Measurements from ENCODE around the gene SNTG2. TPM values are rescaled to one million over a fixed set of nuclear protein-coding genes. Genes with fewer than 3 reads are reported as not detected.

The SNTG2 gene
- total RNA-seq (1 to 10 TPM in 5 of 9 donors, under 1 TPM in 4; 0.58 to 3.2 (median 1.1) TPM), polyA plus RNA-seq (under 1 TPM; 0.19 to 0.65 TPM)
- long read RNA-seq, donor 1, partial matches to known transcripts, result 0 of 2 reads
- long read RNA-seq, donor 1, other reads (novel, unspliced or antisense), result 1 of 2 reads
- long read RNA-seq, donor 2, result 0 reads
- long read RNA-seq, donor 3, partial matches to known transcripts, result 0 of 1 reads
- long read RNA-seq, donor 3, other reads (novel, unspliced or antisense), result 1 of 1 reads

DNA sequence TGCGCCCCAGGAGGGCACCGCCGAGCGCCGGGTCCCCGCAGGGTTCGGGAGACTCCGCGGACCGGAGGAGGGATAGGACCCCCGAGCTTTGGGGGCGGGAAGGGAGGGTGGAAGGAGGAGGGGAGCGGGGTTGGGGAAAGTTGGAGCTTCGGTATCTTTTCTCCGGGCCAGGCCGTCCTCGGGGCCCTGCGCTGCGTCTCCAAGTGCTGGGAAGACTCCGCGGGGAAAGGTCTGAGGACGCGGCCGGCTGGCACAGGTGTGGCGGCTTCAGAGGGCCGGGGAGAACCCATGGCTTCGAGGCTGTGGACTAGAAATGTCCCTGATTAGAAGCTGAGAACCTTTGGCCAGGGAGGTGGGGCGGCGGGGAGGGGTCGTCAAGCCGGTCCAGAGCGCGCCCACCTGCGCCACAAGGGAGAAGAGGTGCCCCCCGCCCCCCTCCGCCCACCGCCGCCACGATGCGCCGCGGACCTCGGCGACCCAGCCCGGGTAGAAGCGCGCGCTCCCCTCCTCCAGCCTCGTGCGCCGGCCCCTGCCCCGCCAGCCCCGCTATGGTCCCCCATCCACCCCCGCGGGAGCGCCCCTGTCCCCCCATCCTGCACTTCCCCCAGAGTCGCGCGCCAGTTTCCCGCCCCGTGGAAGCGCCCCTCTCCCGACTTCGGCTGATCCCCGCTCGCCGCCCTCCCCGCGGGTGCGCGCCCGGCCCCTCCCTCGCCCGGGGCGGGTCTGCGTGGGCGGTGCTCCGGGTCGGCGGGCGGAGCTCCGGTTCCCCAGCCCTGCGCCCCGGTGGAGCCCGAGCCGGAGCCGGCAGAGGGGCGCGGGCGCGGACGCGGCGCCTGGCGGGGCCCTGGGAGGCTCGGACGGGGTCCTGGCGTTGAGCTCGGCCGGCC is at the start of gene SNTG2:
SNTG2 (plus strand) TSS at position 770 of the 887 bp plus-strand sequence. CDS start 148 bp downstream, outside the sequence.
- Histone ChIP-seq H3K4me3 (peak within 1 kb of the TSS; percentile 34 to 71 (median 56)), H3K4me1 (peaks cover 0 to 21% (median 9%) of the 10 kb centered on the region in 12 donors), H3K27ac (no peak within 1 kb of the TSS), H3K9me3 (peaks cover 0 to 1% (median 0%) of the 10 kb centered on the region in 12 donors), H3K27me3 (peaks cover 20 to 88% (median 53%) of the 10 kb centered on the region in 9 donors), H3K36me3 (no peaks in the 10 kb centered on the region)
- DNase-seq, result peak in 3 of 5 donors; percentile 37 to 40 (median 40)
- TF ChIP-seq, protein P1, sequence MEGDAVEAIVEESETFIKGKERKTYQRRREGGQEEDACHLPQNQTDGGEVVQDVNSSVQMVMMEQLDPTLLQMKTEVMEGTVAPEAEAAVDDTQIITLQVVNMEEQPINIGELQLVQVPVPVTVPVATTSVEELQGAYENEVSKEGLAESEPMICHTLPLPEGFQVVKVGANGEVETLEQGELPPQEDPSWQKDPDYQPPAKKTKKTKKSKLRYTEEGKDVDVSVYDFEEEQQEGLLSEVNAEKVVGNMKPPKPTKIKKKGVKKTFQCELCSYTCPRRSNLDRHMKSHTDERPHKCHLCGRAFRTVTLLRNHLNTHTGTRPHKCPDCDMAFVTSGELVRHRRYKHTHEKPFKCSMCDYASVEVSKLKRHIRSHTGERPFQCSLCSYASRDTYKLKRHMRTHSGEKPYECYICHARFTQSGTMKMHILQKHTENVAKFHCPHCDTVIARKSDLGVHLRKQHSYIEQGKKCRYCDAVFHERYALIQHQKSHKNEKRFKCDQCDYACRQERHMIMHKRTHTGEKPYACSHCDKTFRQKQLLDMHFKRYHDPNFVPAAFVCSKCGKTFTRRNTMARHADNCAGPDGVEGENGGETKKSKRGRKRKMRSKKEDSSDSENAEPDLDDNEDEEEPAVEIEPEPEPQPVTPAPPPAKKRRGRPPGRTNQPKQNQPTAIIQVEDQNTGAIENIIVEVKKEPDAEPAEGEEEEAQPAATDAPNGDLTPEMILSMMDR (IDR thresholded peaks at IDR 0.05), result no peak
- peak in 1 of 2 donors; percentile 17 for TF ChIP-seq POLR2A (IDR thresholded peaks at IDR 0.05)
- 0 to 2% (median 1%) methylated on average over 12 to 100 of the region's 100 CpGs for WGBS, 4 donors
- ATAC-seq, result peak in 3 of 4 donors; percentile 80 to 89 (median 87)
- intact Hi-C loops (cut with DNase I), result loop anchor here in 7 of 10 donors (5.0 to 10.0 kb wide), 5 partner anchors 192 to 874 kb away; no protein-coding TSS in a partner anchor

- intact Hi-C loops (cut with DNase I), result no loop called here
- no peak overlapping the region for H3K27ac ChIP-seq
- H3K9me3 ChIP-seq, result peaks cover 0 to 10% (median 0%) of the 10 kb centered on the region in 12 donors
- no peaks in the 10 kb centered on the region for H3K4me1 ChIP-seq
- no peak overlapping the region for H3K4me3 ChIP-seq
- peaks cover 0 to 25% (median 7%) of the 10 kb centered on the region in 9 donors for H3K27me3 ChIP-seq
- no peaks in the 10 kb centered on the region for H3K36me3 ChIP-seq
- DNase-seq (no peak), ATAC-seq (no peak)
- WGBS, 4 donors, result 60 to 69% (median 61%) methylated on average over 1 of the region's 1 CpG
- TF ChIP-seq, protein P1 (IDR thresholded peaks at IDR 0.05), result no peak
- TF ChIP-seq POLR2A (IDR thresholded peaks at IDR 0.05), result no peak
Measured at GRCh38 chr2:902584-902983, 48.1 kb upstream of the SNTG2 start.

DNA sequence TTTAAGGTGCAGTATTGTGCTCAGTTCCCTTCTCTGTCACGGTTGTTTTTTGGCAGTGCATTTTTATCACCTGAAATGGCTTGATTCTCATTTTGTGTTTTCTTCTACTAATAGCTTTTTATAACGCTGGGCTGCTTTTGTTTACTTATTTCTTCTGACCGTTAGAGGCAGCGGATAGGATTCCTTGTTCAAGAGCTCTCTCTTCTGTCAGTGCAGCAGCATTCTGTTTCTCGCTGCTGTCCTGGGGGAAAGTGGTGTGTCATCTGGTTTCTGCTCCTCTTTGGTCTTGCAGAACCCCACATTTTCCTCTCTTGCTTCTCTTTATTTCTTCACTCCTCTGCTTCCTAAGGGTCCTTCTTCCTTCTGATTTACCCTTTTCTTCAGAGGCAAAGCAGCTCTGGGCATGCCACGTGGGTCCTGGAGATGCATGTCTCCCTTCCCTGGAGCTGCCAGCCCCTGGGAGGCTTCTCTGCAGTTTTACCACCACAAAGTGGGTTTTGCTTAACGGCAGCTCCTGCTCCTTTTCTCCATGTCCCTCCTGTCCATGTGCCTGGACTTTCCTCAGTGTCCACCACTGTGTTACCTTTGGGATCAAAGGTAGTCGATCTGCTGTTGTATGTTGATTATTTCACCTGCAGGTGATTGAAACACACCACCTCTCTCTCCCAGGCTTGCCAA is 47.3 kb upstream of the SNTG2 start:
- H3K27me3 ChIP-seq, result peaks cover 0 to 25% (median 7%) of the 10 kb centered on the region in 9 donors

More for the DNA sequence above, 47.3 kb upstream of the SNTG2 start:
- Histone ChIP-seq H3K4me1 (no peaks in the 10 kb centered on the region), H3K4me3 (no peak overlapping the region), H3K27ac (no peak overlapping the region), H3K36me3 (no peaks in the 10 kb centered on the region), H3K9me3 (peaks cover 0 to 10% (median 0%) of the 10 kb centered on the region in 12 donors)
- WGBS, 4 donors, result 36 to 46% (median 43%) methylated on average over 8 of the region's 8 CpGs
- TF ChIP-seq POLR2A (IDR thresholded peaks at IDR 0.05), result no peak
- TF ChIP-seq, protein P1 (IDR thresholded peaks at IDR 0.05), result no peak
- DNase-seq, result no peak
- ATAC-seq, result no peak
- intact Hi-C loops (cut with DNase I), result no loop called here

Data from heart left ventricle (tissue), 16 donors.